Lung (tissue), 12 donors: ENCODE measurements around the gene PRDM16. TPM values are rescaled to one million over a fixed set of nuclear protein-coding genes. Genes with fewer than 3 reads are reported as not detected.

Source experiments
- ATAC-seq: fragments of 200-7000 bp; cut with Tn5 transposase; one replicate; pipeline ENCODE4 v1.9.1; 2020; ENCODE audit warnings: moderate number of reproducible peaks; ENCODE audit not compliant: insufficient read depth, low FRiP score
- DNase-seq, 3 donors: peaks; one replicate each; pipeline ENCODE4 v3.0.0-alpha.2; 2013 to 2017
- H3K27ac ChIP-seq, 2 donors: one replicate each; pipeline ENCODE4 v1.5.1; 2013; ENCODE audit warnings: mild to moderate bottlenecking in 2 of 2, moderate library complexity in 2 of 2, control low read depth in 1 of 2, inconsistent platforms in 1 of 2, low read depth in 1 of 2, low read length in 1 of 2
- H3K27me3 ChIP-seq, 3 donors: one replicate each; pipeline ENCODE4 v1.5.1; 2013; ENCODE audit warnings: low read length in 2 of 3; ENCODE audit not compliant: control insufficient read depth in 3 of 3, insufficient read depth in 3 of 3
- H3K36me3 ChIP-seq, 4 donors: one replicate each; pipeline ENCODE4 v1.5.1; 2013; ENCODE audit warnings: low read length in 4 of 4, mild to moderate bottlenecking in 1 of 4, moderate library complexity in 1 of 4; ENCODE audit not compliant: control insufficient read depth in 4 of 4, insufficient read depth in 4 of 4
- H3K4me1 ChIP-seq, 5 donors: one replicate each; pipeline ENCODE4 v1.5.1; 2013; ENCODE audit warnings: low read length in 5 of 5, mild to moderate bottlenecking in 2 of 5, moderate library complexity in 1 of 5; ENCODE audit not compliant: control insufficient read depth in 5 of 5, insufficient read depth in 5 of 5
- H3K4me3 ChIP-seq: one replicate; pipeline ENCODE4 v1.5.1; 2013; ENCODE audit warnings: mild to moderate bottlenecking, control low read depth, moderate library complexity
- H3K9ac ChIP-seq, 2 donors: one replicate each; pipeline ENCODE4 v1.5.1; 2013; ENCODE audit warnings: low read length in 2 of 2, control low read depth in 1 of 2; ENCODE audit not compliant: insufficient read depth in 1 of 2
- H3K9me3 ChIP-seq, 4 donors: one replicate each; pipeline ENCODE4 v1.5.1; 2013; ENCODE audit warnings: low read length in 3 of 4, mild to moderate bottlenecking in 1 of 4, moderate library complexity in 1 of 4; ENCODE audit not compliant: control insufficient read depth in 4 of 4, insufficient read depth in 3 of 4
- CTCF ChIP-seq: IDR thresholded peaks from 2 replicates; pipeline ENCODE4 v1.5.1; 2012; ENCODE audit warnings: mild to moderate bottlenecking; ENCODE audit errors: control extremely low read depth, extremely low read depth
- WGBS, 2 donors: extraction: QIAGEN DNeasy Blood & Tissue Kit; methylation state at CpG; one replicate each; pipeline ENCODE4 v1.1.7; 2013; 5-methylcytosine and 5-hydroxymethylcytosine counted together
- polyA plus RNA-seq, 2 donors: library from polyadenylated mRNA; stranded (reverse); fragments of 200-250 nt; gene quantifications; one replicate each; pipeline ENCODE4 v1.2.1, GENCODE V29; 2013
- total RNA-seq, 2 donors: library from RNA; depleted of rRNA in 1 of 2; stranded (reverse); fragments of >200 nt in 1 of 2; gene quantifications; one replicate each; pipeline ENCODE4 v1.2.1, GENCODE V29; 2014 to 2021
- donor health status: control.
- donor health status: control.
- donor health status: Bipolar disorder and iron deficiency.
- donor health status: healthy.
- donor health status: DM: yes; HTN: yes; CAD: no.

PRDM16 gene
- total and polyA plus RNA-seq, 4 donors = 2.4 to 36.5 (median 13.1) TPM

GRCh38 chr1:3053366-3053980 is 15.5 kb upstream of the PRDM16 start:
- Histone ChIP-seq H3K36me3 (no peaks in the 10 kb centered on the region), H3K27me3 (peaks cover 0 to 9% (median 5%) of the 10 kb centered on the region in 3 donors), H3K9ac (no peak overlapping the region), H3K27ac (no peak overlapping the region), H3K9me3 (peaks cover 0 to 7% (median 0%) of the 10 kb centered on the region in 4 donors), H3K4me1 (no peaks in the 10 kb centered on the region), H3K4me3 (no peak overlapping the region)
- ATAC-seq = no peak
- DNase-seq = no peak
- TF ChIP-seq CTCF = no peak
- 87 to 89% methylated on average over 9 of the region's 9 CpGs for WGBS, 2 donors

- H3K36me3 ChIP-seq = no peaks in the 10 kb centered on the region
- DNase-seq = no peak
- TF ChIP-seq CTCF = no peak
- H3K4me3 ChIP-seq = no peak overlapping the region
- ATAC-seq = no peak
- H3K27me3 ChIP-seq = peaks cover 0 to 9% (median 8%) of the 10 kb centered on the region in 3 donors
- H3K9ac ChIP-seq = no peak overlapping the region
- whole genome bisulfite sequencing, 2 donors = 80 to 87% methylated on average over 6 of the region's 6 CpGs
- H3K4me1 ChIP-seq = no peaks in the 10 kb centered on the region
- no peak overlapping the region for H3K27ac ChIP-seq
- H3K9me3 ChIP-seq = peaks cover 0 to 9% (median 0%) of the 10 kb centered on the region in 4 donors
Measured at GRCh38 chr1:3053986-3054385, 15.0 kb upstream of the PRDM16 start.

GRCh38 chr1:3054474-3054873 is 14.5 kb upstream of the PRDM16 start:
- H3K27me3 ChIP-seq = peaks cover 0 to 9% (median 8%) of the 10 kb centered on the region in 3 donors
- H3K4me3 ChIP-seq = no peak overlapping the region
- DNase-seq = no peak
- H3K27ac ChIP-seq = no peak overlapping the region
- ATAC-seq = no peak
- H3K4me1 ChIP-seq = no peaks in the 10 kb centered on the region
- H3K36me3 ChIP-seq = no peaks in the 10 kb centered on the region
- H3K9ac ChIP-seq = no peak overlapping the region
- H3K9me3 ChIP-seq = peaks cover 0 to 9% (median 0%) of the 10 kb centered on the region in 4 donors
- WGBS, 2 donors = 84 to 93% methylated on average over 12 of the region's 12 CpGs
- no peak for TF ChIP-seq CTCF

- Histone ChIP-seq H3K27me3 (peaks cover 0 to 9% (median 8%) of the 10 kb centered on the region in 3 donors), H3K36me3 (no peaks in the 10 kb centered on the region), H3K4me1 (no peaks in the 10 kb centered on the region), H3K9me3 (peaks cover 0 to 9% (median 0%) of the 10 kb centered on the region in 4 donors), H3K9ac (no peak overlapping the region), H3K27ac (no peak overlapping the region), H3K4me3 (no peak overlapping the region)
- ATAC-seq (no peak), DNase-seq (no peak)
- TF ChIP-seq CTCF = no peak
- 83 to 86% methylated on average over 9 of the region's 9 CpGs for WGBS, 2 donors
Measured at GRCh38 chr1:3055051-3055450, 14.0 kb upstream of the PRDM16 start.
